ENCODE data around the gene NAALADL2. TPM values are rescaled to one million over a fixed set of nuclear protein-coding genes. Genes with fewer than 3 reads are reported as not detected.

The NAALADL2 gene
- total RNA-seq, 1 donor from 2014 or later: 2.9 TPM

DNA sequence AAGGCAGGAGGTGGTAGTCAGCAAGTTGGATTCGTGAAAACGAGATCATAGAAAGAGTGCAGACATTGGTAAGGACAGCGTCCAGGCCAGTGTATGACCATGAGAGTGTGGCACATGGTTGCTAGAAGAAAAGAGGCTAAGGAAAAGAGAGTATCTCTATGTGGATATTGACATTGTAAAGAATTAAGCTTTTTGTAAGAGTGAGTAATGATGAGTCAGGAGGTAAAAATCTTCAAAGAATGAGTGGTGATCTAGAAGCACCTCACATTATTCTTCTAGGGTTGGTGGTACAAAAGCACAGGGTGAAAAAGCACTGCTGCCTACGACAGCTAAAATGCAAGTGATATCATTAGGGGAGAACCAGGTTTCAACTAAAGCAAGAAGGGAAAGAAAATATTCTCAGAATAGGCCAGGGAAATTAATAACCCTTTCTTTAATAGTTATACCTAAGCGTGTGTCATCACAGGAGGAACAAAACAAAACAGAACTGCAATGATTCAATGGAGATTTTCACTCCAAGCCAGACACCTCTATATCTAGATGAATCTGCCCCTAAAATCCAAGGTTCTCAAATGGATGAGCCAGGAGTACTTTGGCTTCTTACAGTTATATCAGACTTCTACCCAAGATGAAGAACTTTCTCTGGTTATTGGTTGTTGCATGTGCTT, 884.7 kb downstream of the NAALADL2 start:
- no peak for TF ChIP-seq CTCF (IDR thresholded peaks at IDR 0.05; ENCODE audit: insufficient read depth, low read length, poor library complexity, severe bottlenecking)
- Histone ChIP-seq H3K4me3 (ENCODE audit: low read depth, low read length) (no peak overlapping the region), H3K27me3 (ENCODE audit: control insufficient read depth, insufficient read depth, low read length) (no peaks in the 10 kb centered on the region), H3K36me3 (ENCODE audit: control insufficient read depth, insufficient read depth, low read length) (no peaks in the 10 kb centered on the region)
- DNase-seq (ENCODE audit: low read depth): peak; percentile 56

DNA sequence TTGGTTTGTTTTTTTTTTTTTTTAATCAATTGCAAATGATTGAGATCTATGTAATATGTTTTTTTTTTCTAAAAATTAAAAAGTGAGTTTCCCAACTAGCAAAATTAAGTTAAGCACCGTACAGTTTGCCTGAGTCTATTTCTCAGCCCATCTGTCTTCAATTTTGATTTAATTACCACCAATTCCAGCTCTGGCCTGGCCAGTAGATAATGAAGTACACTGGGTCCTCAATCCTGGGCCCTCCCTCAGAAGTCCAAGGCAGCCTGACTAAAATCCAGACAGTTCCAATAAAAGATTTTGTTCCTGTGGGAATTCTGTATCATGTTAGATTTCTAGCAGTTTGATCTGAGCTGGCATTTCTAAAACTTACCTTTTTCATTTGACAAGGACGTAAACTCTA, 887.2 kb downstream of the NAALADL2 start:
- H3K4me3 ChIP-seq (ENCODE audit: low read depth, low read length): no peak overlapping the region
- TF ChIP-seq CTCF (IDR thresholded peaks at IDR 0.05; ENCODE audit: insufficient read depth, low read length, poor library complexity, severe bottlenecking): no peak
- no peak for DNase-seq (ENCODE audit: low read depth)
- H3K36me3 ChIP-seq (ENCODE audit: control insufficient read depth, insufficient read depth, low read length): no peaks in the 10 kb centered on the region
- no peaks in the 10 kb centered on the region for H3K27me3 ChIP-seq (ENCODE audit: control insufficient read depth, insufficient read depth, low read length)

DNA sequence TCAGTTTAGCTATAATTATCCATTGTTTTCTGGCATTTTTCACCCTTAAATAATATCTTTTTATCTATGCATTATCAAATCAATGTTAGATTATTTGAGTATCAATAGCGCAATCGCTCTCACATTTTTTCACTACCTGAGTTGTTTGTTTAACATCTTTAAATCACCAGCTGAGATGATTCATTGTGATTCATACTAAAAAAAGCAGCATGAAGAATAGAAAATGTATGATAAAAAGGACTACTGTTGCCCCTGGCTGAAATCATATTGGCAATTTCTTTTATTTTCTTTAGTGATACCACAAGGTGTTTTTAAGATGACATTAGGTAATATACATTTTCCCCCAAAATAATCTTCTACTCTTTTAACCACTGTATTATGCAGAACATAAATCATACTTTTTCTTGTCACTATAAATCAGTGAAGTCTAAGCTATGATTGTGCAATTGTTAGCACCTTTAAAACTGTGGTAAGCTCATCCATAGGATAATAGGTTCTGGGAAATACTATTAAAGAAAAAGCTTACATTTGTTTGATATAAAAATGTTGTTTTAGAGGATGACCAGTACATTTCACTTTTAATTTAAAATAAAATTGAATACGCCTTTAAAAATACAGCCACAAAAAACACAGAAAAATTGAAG, 889.1 kb downstream of the NAALADL2 start:
- no peak for TF ChIP-seq CTCF (IDR thresholded peaks at IDR 0.05; ENCODE audit: insufficient read depth, low read length, poor library complexity, severe bottlenecking)
- peak; percentile 5 for DNase-seq (ENCODE audit: low read depth)
- H3K27me3 ChIP-seq (ENCODE audit: control insufficient read depth, insufficient read depth, low read length): no peaks in the 10 kb centered on the region
- H3K4me3 ChIP-seq (ENCODE audit: low read depth, low read length): no peak overlapping the region
- H3K36me3 ChIP-seq (ENCODE audit: control insufficient read depth, insufficient read depth, low read length): no peaks in the 10 kb centered on the region

GRCh38 chr3:175749981-175750380, 890.8 kb downstream of the NAALADL2 start:
- no peaks in the 10 kb centered on the region for H3K27me3 ChIP-seq (ENCODE audit: control insufficient read depth, insufficient read depth, low read length)
- no peak overlapping the region for H3K4me3 ChIP-seq (ENCODE audit: low read depth, low read length)
- DNase-seq (ENCODE audit: low read depth): no peak
- TF ChIP-seq CTCF (IDR thresholded peaks at IDR 0.05; ENCODE audit: insufficient read depth, low read length, poor library complexity, severe bottlenecking): no peak
- H3K36me3 ChIP-seq (ENCODE audit: control insufficient read depth, insufficient read depth, low read length): no peaks in the 10 kb centered on the region

DNA sequence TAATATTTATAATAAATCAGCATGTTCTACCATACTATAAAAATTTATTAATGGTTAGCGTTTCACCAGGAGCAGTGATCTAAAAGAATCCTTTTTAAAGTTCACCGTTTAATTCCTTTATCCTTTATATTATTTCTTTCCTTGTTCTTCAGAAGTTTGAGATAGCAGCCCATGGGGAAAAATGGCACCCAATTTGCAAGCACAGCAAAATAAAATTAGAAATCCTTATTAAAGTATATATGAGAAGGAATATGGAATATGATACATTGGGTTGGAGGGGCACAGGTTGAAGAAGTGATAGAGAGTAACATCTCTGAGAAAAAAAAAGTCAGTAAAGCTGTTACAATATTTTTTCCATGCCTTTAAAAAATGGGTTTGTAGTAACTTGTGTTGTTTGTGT, 892.0 kb downstream of the NAALADL2 start:
- no peaks in the 10 kb centered on the region for H3K27me3 ChIP-seq (ENCODE audit: control insufficient read depth, insufficient read depth, low read length)
- no peak for TF ChIP-seq CTCF (IDR thresholded peaks at IDR 0.05; ENCODE audit: insufficient read depth, low read length, poor library complexity, severe bottlenecking)

DNA sequence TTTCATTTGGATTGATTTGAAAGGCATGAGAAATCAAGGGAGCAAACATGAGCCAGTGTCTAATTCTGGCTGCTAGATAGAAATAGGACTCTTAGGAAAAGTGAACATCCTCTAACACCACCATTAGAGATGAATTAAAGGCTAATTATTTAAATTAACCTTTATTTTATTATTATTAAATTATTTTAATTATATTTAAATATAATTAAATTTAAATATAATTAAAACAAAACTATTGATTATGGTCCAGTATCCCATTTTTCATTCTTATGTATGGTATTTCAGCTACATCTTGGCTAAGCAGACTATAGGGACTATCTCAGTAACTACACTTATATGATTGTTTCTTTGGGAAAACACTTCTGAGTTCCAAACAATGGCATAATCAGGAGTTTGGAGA, 904.8 kb downstream of the NAALADL2 start:
- no peak for TF ChIP-seq CTCF (IDR thresholded peaks at IDR 0.05; ENCODE audit: insufficient read depth, low read length, poor library complexity, severe bottlenecking)
- Histone ChIP-seq H3K27me3 (ENCODE audit: control insufficient read depth, insufficient read depth, low read length) (no peaks in the 10 kb centered on the region), H3K4me3 (ENCODE audit: low read depth, low read length) (no peak overlapping the region), H3K36me3 (ENCODE audit: control insufficient read depth, insufficient read depth, low read length) (no peaks in the 10 kb centered on the region)
- DNase-seq (ENCODE audit: low read depth): no peak

More for the DNA sequence above, 892.0 kb downstream of the NAALADL2 start:
- no peak for DNase-seq (ENCODE audit: low read depth)
- Histone ChIP-seq H3K4me3 (ENCODE audit: low read depth, low read length) (no peak overlapping the region), H3K36me3 (ENCODE audit: control insufficient read depth, insufficient read depth, low read length) (no peaks in the 10 kb centered on the region)

All from kidney epithelial cell (primary cell).